Liver (tissue), 9 donors: ENCODE data around the gene LDLRAD3. TPM values are rescaled to one million over a fixed set of nuclear protein-coding genes. Genes with fewer than 3 reads are reported as not detected.

Experiments
- DNase-seq: peaks from one replicate; pipeline ENCODE4 v3.0.0-alpha.2; 2017; ENCODE audit warnings: low spot score
- H3K27ac ChIP-seq, 2 donors: one replicate each; pipeline ENCODE4 v1.7.0; 2013; ENCODE audit warnings: inconsistent platforms in 2 of 2, low read length in 2 of 2, control low read depth in 1 of 2, low read depth in 1 of 2, mild to moderate bottlenecking in 1 of 2
- H3K27me3 ChIP-seq, 4 donors: one replicate each; pipeline versions ENCODE4 v1.6.1 to v1.7.0; 2013; ENCODE audit warnings: low read length in 3 of 4, inconsistent platforms in 1 of 4, mild to moderate bottlenecking in 1 of 4, moderate library complexity in 1 of 4; ENCODE audit not compliant: control insufficient read depth in 4 of 4, insufficient read depth in 4 of 4
- H3K36me3 ChIP-seq, 4 donors: one replicate each; pipeline versions ENCODE4 v1.6.1 to v1.7.0; 2013; ENCODE audit warnings: low read length in 3 of 4, mild to moderate bottlenecking in 3 of 4, low read depth in 1 of 4, moderate library complexity in 1 of 4; ENCODE audit not compliant: control insufficient read depth in 4 of 4, insufficient read depth in 3 of 4
- H3K4me1 ChIP-seq, 4 donors: one replicate each; pipeline versions ENCODE4 v1.6.1 to v1.7.0; 2013; ENCODE audit warnings: low read length in 3 of 4, mild to moderate bottlenecking in 3 of 4, moderate library complexity in 1 of 4; ENCODE audit not compliant: control insufficient read depth in 4 of 4, insufficient read depth in 4 of 4
- H3K4me3 ChIP-seq, 3 donors: one replicate each; pipeline versions ENCODE4 v1.6.1 to v1.7.0; 2013; ENCODE audit warnings: low read length in 3 of 3, control low read depth in 1 of 3, low read depth in 1 of 3, mild to moderate bottlenecking in 1 of 3
- H3K9ac ChIP-seq, 2 donors: one replicate each; pipeline ENCODE4 v1.7.0; 2013; ENCODE audit warnings: low read length in 2 of 2, mild to moderate bottlenecking in 2 of 2, moderate library complexity in 2 of 2, control low read depth in 1 of 2, low read depth in 1 of 2
- H3K9me3 ChIP-seq, 4 donors: one replicate each; pipeline versions ENCODE4 v1.6.1 to v1.7.0; 2013; ENCODE audit warnings: low read length in 3 of 4; ENCODE audit not compliant: control insufficient read depth in 4 of 4
- EGR1 ChIP-seq, 2 donors: IDR thresholded peaks; 2 replicates each; pipeline ENCODE4 v1.6.1; 2016 to 2018; ENCODE audit warnings: antibody characterized with exemption in 2 of 2, low read depth in 2 of 2
- FOXA1 ChIP-seq: IDR thresholded peaks from 2 replicates; pipeline ENCODE4 v1.6.1; 2016; ENCODE audit warnings: antibody characterized with exemption
- FOXA2 ChIP-seq: IDR thresholded peaks from 2 replicates; pipeline ENCODE4 v1.6.1; 2016; ENCODE audit warnings: antibody characterized with exemption
- GABPA ChIP-seq, 2 donors: IDR thresholded peaks in 1 of 2; conservative IDR thresholded peaks in 1 of 2; 2 replicates each; pipeline ENCODE4 v1.6.1; 2016; ENCODE audit warnings: antibody characterized with exemption in 2 of 2, mild to moderate bottlenecking in 1 of 2, moderate library complexity in 1 of 2
- HNF4A ChIP-seq, 2 donors: conservative IDR thresholded peaks; 2 replicates each; pipeline ENCODE4 v1.6.1; 2016; ENCODE audit warnings: antibody characterized with exemption in 2 of 2, mild to moderate bottlenecking in 2 of 2
- HNF4G ChIP-seq: IDR thresholded peaks from 2 replicates; pipeline ENCODE4 v1.6.1; 2016; ENCODE audit warnings: antibody characterized with exemption
- JUND ChIP-seq, 2 donors: IDR thresholded peaks; 2 replicates each; pipeline ENCODE4 v1.6.1; 2016; ENCODE audit warnings: antibody characterized with exemption in 2 of 2
- NR2F2 ChIP-seq: IDR thresholded peaks from 2 replicates; pipeline ENCODE4 v1.6.1; 2016; ENCODE audit warnings: antibody characterized with exemption
- RAD21 ChIP-seq, 2 donors: IDR thresholded peaks; 2 replicates each; pipeline ENCODE4 v1.6.1; 2016; ENCODE audit warnings: antibody characterized with exemption in 2 of 2, mild to moderate bottlenecking in 2 of 2
- RXRA ChIP-seq, 2 donors: IDR thresholded peaks; 2 replicates each; pipeline ENCODE4 v1.6.1; 2017 to 2018; ENCODE audit warnings: antibody characterized with exemption in 2 of 2, mild to moderate bottlenecking in 1 of 2
- SP1 ChIP-seq: IDR thresholded peaks from 2 replicates; pipeline ENCODE4 v1.6.1; 2018; ENCODE audit warnings: antibody characterized with exemption, mild to moderate bottlenecking
- TAF1 ChIP-seq: conservative IDR thresholded peaks from 2 replicates; pipeline ENCODE4 v1.6.1; 2016; ENCODE audit warnings: antibody characterized with exemption, mild to moderate bottlenecking
- YY1 ChIP-seq: IDR thresholded peaks from 2 replicates; pipeline ENCODE4 v1.6.1; 2016; ENCODE audit warnings: antibody characterized with exemption, mild to moderate bottlenecking
- WGBS: extraction: QIAGEN DNeasy Blood & Tissue Kit; methylation state at CpG from one replicate; pipeline ENCODE4 v1.1.7; 2013; 5-methylcytosine and 5-hydroxymethylcytosine counted together
- polyA plus RNA-seq, 2 donors: library from polyadenylated mRNA; stranded (reverse) in 1 of 2; unstranded in 1 of 2; fragments of 200-250 nt in 1 of 2; fragments of >200 nt in 1 of 2; fragmentation: Nextera tagmentation in 1 of 2; extraction: Ambion mirVana in 1 of 2; gene quantifications; one replicate each; pipeline versions ENCODE4 v1.2.1 to v1.2.3, GENCODE V29; 2013 to 2015
- total RNA-seq, 2 donors: library from RNA; depleted of rRNA; stranded (reverse); fragments of >200 nt; gene quantifications; one replicate each; pipeline ENCODE4 v1.2.3, GENCODE V29; 2014
- TF ChIP-seq, protein P1 (sequence below): fragments of 150-350 bp; IDR thresholded peaks from 2 replicates; pipeline ENCODE4 v1.5.1; 2017; ENCODE audit warnings: improper control_type of control experiment, low read depth, low read length; ENCODE audit not compliant: missing input control
- TF ChIP-seq, protein P2 (sequence below): IDR thresholded peaks from 2 replicates; pipeline ENCODE4 v1.6.1; 2016; ENCODE audit warnings: antibody characterized with exemption
- TF ChIP-seq, protein P3 (sequence below): IDR thresholded peaks from 2 replicates; pipeline ENCODE4 v1.6.1; 2016; ENCODE audit warnings: antibody characterized with exemption
- TF ChIP-seq, protein P4 (sequence below): IDR thresholded peaks from 2 replicates; pipeline ENCODE4 v1.6.1; 2016; ENCODE audit warnings: antibody characterized with exemption, mild to moderate bottlenecking
- TF ChIP-seq, protein P5 (sequence below): IDR thresholded peaks from 2 replicates; pipeline ENCODE4 v1.6.1; 2016; ENCODE audit warnings: antibody characterized with exemption
- donor health status: healthy.
- donor health status: healthy.
- donor health status: healthy.
- donor health status: healthy.
- donor health status: healthy.

Gene LDLRAD3
- total and polyA plus RNA-seq, 4 donors = 0.75 to 1.3 (median 0.93) TPM

DNA sequence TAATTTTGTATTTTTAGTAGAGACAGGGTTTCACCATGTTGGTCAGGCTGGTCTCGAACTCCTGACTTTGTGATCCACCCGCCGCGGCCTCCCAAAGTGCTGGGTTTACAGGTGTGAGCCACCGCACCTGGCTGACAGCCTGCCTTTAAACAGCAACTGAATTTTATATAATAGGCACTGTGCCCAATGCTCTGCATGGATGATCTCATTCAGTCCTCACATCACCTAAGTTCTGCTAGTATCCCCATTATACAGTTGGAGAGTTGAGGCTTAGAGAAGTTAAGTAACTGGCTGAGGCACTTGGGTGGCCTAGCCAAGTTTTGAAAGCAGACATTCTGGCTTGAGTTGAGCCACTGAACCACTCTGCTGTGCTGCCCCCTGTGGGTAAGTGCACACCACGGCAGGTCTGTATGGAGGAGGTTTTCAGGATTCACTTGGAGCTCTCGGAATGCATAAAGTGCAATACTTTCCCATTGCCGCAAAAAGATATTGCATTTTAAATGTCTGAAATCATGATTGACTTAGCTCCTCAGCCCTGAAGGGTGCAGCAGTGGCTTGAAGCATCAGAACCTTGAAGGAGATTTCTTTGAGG is 112.4 kb downstream of the LDLRAD3 start:
- TF ChIP-seq YY1 = no peak
- TF ChIP-seq, protein P1, sequence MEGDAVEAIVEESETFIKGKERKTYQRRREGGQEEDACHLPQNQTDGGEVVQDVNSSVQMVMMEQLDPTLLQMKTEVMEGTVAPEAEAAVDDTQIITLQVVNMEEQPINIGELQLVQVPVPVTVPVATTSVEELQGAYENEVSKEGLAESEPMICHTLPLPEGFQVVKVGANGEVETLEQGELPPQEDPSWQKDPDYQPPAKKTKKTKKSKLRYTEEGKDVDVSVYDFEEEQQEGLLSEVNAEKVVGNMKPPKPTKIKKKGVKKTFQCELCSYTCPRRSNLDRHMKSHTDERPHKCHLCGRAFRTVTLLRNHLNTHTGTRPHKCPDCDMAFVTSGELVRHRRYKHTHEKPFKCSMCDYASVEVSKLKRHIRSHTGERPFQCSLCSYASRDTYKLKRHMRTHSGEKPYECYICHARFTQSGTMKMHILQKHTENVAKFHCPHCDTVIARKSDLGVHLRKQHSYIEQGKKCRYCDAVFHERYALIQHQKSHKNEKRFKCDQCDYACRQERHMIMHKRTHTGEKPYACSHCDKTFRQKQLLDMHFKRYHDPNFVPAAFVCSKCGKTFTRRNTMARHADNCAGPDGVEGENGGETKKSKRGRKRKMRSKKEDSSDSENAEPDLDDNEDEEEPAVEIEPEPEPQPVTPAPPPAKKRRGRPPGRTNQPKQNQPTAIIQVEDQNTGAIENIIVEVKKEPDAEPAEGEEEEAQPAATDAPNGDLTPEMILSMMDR = peak; percentile 31
- peak; percentile 53 to 74 for TF ChIP-seq RAD21 (IDR thresholded peaks at IDR 0.05)
- TF ChIP-seq, protein P2, sequence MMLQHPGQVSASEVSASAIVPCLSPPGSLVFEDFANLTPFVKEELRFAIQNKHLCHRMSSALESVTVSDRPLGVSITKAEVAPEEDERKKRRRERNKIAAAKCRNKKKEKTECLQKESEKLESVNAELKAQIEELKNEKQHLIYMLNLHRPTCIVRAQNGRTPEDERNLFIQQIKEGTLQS = no peak
- Histone ChIP-seq H3K36me3 (no peaks in the 10 kb centered on the region), H3K4me1 (no peaks in the 10 kb centered on the region), H3K9ac (no peak overlapping the region), H3K9me3 (peaks cover 0 to 2% (median 0%) of the 10 kb centered on the region in 4 donors), H3K4me3 (no peak overlapping the region), H3K27me3 (no peaks in the 10 kb centered on the region), H3K27ac (peak overlapping the region; percentile 11 to 71)
- 92% methylated on average over 8 of the region's 8 CpGs for WGBS
- DNase-seq = no peak

DNA sequence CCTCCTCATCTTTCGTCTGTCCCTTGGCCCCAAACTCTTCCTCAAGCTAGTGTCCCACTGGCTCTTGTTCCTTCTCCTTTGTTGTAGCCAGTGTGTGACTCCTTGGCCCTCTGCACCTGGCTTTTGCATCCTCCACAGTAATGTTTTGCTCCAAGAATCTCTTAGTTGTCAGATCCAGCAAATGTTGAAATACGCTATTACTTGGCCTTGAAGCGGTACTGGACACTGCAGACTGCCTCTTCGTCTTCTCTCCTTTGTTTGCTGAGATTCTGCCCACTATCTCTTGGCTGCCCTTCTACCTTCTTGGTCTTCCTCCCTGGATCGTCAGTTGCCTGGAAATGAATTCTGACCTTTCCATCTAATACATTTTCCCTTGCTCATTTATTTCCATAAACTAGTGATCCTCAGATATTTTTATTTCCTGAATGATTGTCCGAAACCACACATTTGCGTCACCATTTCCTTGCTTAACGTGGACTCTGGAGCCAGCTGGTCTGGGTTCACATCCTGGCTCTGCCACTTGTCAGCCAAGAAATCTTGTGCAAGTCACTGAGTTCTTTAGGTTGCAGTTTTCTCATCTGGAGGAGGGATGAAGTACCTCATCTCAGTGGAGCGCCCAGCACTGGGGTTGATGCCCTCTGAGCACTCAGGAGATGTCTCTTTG is 113.6 kb downstream of the LDLRAD3 start:
- no peak for DNase-seq

More for the DNA sequence above, 113.6 kb downstream of the LDLRAD3 start:
- no peaks in the 10 kb centered on the region for H3K36me3 ChIP-seq
- no peaks in the 10 kb centered on the region for H3K27me3 ChIP-seq
- H3K27ac ChIP-seq = peak overlapping the region in 1 of 2 donors; percentile 71
- no peak overlapping the region for H3K4me3 ChIP-seq
- 73% methylated on average over 9 of the region's 9 CpGs for WGBS
- no peak overlapping the region for H3K9ac ChIP-seq
- H3K4me1 ChIP-seq = no peaks in the 10 kb centered on the region
- TF ChIP-seq YY1 = no peak
- no peak for TF ChIP-seq HNF4G
- TF ChIP-seq EGR1 (IDR thresholded peaks at IDR 0.05; ENCODE audit: low read depth in 2 of 2) = no peak
- TF ChIP-seq, protein P3, sequence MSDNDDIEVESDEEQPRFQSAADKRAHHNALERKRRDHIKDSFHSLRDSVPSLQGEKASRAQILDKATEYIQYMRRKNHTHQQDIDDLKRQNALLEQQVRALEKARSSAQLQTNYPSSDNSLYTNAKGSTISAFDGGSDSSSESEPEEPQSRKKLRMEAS = peak; percentile 33
- no peak for TF ChIP-seq GABPA (IDR thresholded peaks at IDR 0.05 in 1 of 2, conservative IDR thresholded peaks at IDR 0.05 in 1 of 2)
- TF ChIP-seq RXRA (IDR thresholded peaks at IDR 0.05) = peak in 1 of 2 donors; percentile 29
- no peak for TF ChIP-seq JUND (IDR thresholded peaks at IDR 0.05)
- peak; percentile 29 for TF ChIP-seq SP1
- TF ChIP-seq, protein P2 = no peak
- peak; percentile 95 for TF ChIP-seq NR2F2
- TF ChIP-seq FOXA2 = no peak
- TF ChIP-seq RAD21 (IDR thresholded peaks at IDR 0.05) = peak; percentile 34 to 35
- TF ChIP-seq, protein P4, sequence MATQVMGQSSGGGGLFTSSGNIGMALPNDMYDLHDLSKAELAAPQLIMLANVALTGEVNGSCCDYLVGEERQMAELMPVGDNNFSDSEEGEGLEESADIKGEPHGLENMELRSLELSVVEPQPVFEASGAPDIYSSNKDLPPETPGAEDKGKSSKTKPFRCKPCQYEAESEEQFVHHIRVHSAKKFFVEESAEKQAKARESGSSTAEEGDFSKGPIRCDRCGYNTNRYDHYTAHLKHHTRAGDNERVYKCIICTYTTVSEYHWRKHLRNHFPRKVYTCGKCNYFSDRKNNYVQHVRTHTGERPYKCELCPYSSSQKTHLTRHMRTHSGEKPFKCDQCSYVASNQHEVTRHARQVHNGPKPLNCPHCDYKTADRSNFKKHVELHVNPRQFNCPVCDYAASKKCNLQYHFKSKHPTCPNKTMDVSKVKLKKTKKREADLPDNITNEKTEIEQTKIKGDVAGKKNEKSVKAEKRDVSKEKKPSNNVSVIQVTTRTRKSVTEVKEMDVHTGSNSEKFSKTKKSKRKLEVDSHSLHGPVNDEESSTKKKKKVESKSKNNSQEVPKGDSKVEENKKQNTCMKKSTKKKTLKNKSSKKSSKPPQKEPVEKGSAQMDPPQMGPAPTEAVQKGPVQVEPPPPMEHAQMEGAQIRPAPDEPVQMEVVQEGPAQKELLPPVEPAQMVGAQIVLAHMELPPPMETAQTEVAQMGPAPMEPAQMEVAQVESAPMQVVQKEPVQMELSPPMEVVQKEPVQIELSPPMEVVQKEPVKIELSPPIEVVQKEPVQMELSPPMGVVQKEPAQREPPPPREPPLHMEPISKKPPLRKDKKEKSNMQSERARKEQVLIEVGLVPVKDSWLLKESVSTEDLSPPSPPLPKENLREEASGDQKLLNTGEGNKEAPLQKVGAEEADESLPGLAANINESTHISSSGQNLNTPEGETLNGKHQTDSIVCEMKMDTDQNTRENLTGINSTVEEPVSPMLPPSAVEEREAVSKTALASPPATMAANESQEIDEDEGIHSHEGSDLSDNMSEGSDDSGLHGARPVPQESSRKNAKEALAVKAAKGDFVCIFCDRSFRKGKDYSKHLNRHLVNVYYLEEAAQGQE = no peak
- TF ChIP-seq, protein P5, sequence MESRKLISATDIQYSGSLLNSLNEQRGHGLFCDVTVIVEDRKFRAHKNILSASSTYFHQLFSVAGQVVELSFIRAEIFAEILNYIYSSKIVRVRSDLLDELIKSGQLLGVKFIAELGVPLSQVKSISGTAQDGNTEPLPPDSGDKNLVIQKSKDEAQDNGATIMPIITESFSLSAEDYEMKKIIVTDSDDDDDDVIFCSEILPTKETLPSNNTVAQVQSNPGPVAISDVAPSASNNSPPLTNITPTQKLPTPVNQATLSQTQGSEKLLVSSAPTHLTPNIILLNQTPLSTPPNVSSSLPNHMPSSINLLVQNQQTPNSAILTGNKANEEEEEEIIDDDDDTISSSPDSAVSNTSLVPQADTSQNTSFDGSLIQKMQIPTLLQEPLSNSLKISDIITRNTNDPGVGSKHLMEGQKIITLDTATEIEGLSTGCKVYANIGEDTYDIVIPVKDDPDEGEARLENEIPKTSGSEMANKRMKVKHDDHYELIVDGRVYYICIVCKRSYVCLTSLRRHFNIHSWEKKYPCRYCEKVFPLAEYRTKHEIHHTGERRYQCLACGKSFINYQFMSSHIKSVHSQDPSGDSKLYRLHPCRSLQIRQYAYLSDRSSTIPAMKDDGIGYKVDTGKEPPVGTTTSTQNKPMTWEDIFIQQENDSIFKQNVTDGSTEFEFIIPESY = no peak
- TF ChIP-seq FOXA1 = no peak
- no peak for TF ChIP-seq TAF1
- TF ChIP-seq, protein P1 = no peak
- no peak for TF ChIP-seq HNF4A (conservative IDR thresholded peaks at IDR 0.05)
- peaks cover 0 to 2% (median 0%) of the 10 kb centered on the region in 4 donors for H3K9me3 ChIP-seq
